Renal cortical epithelial cell (primary cell): ENCODE results near the gene DHX40. TPM values are rescaled to one million over a fixed set of nuclear protein-coding genes. Genes with fewer than 3 reads are reported as not detected.
"Not testable (repeated sequence)": the region's sequence is repeated elsewhere in the genome, so short reads cannot be mapped to it uniquely, and the experiment has no call there.

Experiments used
- DNase-seq: peaks from one replicate; pipeline ENCODE4 v3.0.0-alpha.2; 2011; ENCODE audit warnings: low read depth
- total RNA-seq: library from RNA; depleted of rRNA; stranded (reverse); fragments of >200 nt; gene quantifications from 2 replicates; pipeline ENCODE4 v1.2.3, GENCODE V29; 2014

The DHX40 gene
- 88.2 and 127 TPM in 2 replicates for total RNA-seq

- peak; percentile 87 for DNase-seq
These were observed at the start of gene DHX40 for GRCh38 chr17:59565171-59565958. Gene DHX40 (plus strand): TSS chr17:59565610. CDS start chr17:59565672, 62 bp downstream.

DNA sequence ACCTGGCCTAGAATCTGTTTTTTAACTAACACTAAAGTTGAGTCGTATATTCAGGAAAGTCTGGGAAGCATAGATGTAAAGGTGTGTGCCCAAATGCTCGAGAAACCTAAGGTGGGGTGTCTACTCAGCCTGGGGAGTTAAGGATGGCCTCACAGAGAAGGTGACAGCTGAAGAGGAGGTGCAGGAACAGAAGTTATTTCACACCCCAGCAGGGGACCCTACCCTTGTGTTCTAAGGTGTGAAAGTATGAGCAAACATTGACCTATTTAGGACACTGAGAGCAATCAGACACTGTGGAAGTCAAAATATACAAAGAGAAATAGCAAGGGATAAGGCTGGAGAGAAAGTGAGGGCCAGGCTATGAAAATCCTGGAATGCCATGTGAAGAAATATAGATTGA, 49.0 kb upstream of the DHX40 start:
- DNase-seq = no peak

- DNase-seq = no peak
These were observed 46.3 kb upstream of the DHX40 start for GRCh38 chr17:59519132-59519531.

GRCh38 chr17:59520251-59520650, 45.2 kb upstream of the DHX40 start:
- DNase-seq = no peak

GRCh38 chr17:59521465-59522126, 43.8 kb upstream of the DHX40 start:
- peak; percentile 44 for DNase-seq

DNA sequence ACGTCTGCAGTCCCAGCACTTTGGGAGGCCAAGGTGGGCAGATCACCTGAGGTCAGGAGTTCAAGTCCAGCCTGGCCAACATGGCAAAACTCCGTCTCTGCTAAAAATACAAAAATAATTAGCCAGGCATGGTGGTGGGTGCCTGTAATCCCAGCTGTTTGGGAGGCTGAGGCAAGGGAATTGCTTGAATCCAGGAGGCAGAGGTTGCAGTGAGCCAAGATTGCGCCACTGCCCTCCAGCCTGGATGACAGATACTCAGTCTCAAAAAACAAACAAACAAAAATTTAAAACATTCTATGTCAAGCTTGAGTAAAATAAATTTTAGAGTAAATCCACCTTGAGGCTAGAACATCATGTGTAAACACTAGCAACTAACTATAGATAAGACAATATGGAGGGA, 40.5 kb upstream of the DHX40 start:
- DNase-seq = not testable (repeated sequence)

GRCh38 chr17:59525668-59526067, 39.7 kb upstream of the DHX40 start:
- DNase-seq = no peak

DNA sequence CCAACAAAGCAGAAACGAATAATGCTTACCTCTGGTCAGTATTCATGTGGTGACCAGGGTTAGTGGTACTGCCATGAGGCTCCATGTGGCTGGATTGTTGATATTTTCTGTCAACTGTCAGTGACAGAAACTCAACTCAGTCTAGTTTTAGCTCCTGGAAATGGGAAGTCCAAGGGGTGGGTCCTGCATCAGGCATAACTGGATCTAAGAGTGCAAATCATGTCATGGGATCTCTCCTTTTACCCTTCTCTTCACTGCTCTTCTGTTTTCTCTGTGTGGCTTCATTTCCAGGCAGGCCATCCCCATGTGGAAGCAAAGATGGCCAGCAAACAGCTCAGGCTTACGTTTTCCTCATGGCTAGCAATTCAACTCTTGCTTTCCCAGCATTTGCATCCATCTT, 39.0 kb upstream of the DHX40 start:
- DNase-seq = no peak

DNA sequence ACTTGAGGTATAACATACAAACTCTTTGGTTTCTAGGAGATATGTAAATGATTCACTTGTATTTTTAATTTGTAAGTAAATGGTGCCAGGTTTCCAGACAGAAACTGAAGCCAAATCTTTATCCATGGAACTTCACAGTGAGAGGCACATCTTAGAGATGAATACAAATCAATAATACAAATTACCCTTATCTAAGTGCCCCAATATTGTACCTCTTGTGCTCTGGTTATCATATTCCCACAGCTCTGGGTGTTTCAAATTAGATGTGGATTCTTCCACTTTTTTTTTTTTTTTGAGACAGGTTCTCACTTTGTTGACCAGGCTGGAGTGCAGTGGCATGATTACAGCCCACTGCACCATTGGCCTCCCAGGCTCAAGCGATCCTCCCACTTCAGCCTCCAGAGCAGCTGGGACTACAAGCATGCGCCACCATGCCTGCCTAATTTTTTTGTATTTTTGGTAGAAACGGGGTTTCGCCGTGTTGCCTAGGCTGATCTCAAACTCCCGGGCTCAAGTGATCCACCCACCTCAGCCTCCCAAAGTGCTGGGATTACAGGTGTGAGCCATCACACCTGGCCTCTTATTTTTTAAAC, 38.0 kb upstream of the DHX40 start:
- no peak for DNase-seq

- no peak for DNase-seq
These were observed 37.5 kb upstream of the DHX40 start for GRCh38 chr17:59527931-59528330.

- DNase-seq = no peak
These were observed 34.9 kb upstream of the DHX40 start for GRCh38 chr17:59530531-59530930.

DNA sequence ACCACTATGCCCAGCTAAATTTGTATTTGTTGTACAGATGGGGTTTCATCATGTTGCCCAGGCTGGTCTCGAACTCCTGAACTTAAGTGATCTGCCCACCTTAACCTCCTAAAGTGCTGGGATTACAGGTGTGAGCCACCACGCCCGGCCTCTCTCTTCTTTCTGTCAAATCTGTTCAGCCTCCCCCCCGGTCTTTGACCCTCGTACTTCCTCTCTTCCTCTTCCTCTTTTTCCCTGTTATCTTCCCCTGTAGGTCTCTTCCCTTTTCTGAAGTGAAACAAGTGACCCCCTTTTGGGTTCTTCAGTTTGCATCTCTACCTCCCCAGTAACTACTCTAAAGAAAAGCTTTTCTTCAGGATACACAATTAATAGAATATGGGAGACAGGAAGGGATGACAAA, 31.7 kb upstream of the DHX40 start:
- DNase-seq = no peak

DNA sequence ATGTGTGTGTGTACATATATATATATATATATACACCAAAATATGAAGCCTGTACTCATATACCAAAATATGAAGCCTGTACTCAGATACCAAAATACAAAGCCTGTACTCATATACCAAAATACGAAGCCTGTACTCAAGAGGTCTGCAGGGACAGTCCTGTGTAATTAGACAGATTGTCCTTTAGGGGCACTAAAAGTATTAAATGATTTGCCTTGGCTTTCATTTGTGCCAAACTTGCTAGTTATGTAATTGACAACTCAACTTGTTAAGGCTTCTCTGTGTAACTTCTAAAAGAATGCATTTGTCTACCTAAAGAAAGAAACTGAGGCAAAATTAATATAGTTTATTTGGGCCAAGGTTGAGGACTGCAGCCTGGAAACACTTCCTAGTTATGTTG, 30.8 kb upstream of the DHX40 start:
- no peak for DNase-seq

- DNase-seq = no peak
These were observed 27.1 kb upstream of the DHX40 start for GRCh38 chr17:59538195-59538909.

DNA sequence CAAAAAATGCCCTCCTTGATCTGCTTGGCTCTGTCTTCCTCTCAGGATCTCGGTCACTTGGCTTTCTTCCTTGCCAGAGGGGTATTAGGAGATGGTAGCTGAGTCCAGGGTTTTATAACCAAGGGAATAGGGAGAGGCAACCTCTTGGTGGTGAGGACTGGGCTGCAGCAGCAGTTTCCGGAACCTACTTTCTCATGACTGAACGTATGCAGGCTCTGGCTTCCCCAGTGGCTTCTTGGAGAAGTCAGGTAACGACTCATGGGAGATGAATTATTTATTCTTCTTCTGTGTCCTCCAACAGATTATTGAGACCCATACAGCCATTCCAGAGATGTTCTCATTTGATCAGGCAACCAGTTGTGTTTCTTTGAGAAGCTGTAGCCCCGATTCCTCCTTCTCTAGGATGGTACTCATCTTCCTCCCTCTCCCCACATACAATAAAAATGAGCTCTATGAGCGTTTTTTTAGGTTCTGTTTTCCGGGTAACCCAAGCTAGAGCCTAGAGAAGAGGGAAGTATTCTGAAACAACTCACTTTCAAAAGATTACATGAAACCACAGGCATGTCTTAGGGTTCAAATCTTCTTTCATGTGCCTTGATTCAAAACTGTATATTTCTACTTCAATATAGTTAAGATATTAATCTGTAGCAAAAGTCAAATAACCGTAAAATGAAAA, 22.3 kb upstream of the DHX40 start:
- DNase-seq = no peak

- no peak for DNase-seq
These were observed 19.5 kb upstream of the DHX40 start for GRCh38 chr17:59545942-59546341.

GRCh38 chr17:59547131-59547915, 18.1 kb upstream of the DHX40 start:
- DNase-seq = no peak

- DNase-seq = not testable (repeated sequence)
These were observed 16.4 kb upstream of the DHX40 start for GRCh38 chr17:59548985-59549384.

DNA sequence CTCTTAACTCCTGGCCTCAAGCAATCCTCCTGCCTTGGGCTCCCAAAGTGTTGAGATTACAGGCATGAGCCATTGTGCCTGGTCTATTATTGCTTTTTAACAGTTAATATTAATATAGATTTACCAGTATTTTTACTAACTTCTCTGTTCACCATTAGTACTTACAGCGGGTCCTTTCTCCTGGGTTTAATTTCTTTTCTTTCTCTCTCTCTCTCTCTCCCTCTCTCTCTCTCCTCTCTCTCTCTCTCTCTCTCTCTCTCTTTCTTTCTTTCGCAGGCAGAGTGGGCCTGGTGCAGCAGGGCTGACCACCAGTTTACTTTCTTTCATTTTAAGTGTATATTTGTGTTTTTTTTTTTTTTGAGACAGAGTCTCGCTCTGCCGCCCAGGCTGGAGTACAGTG, 14.7 kb upstream of the DHX40 start:
- DNase-seq = no peak

- no peak for DNase-seq
These were observed 7.4 kb upstream of the DHX40 start for GRCh38 chr17:59558039-59558438.

GRCh38 chr17:59558953-59559352, 6.5 kb upstream of the DHX40 start:
- DNase-seq = peak; percentile 21
